ENCODE results near the gene XYLB. TPM values are rescaled to one million over a fixed set of nuclear protein-coding genes. Genes with fewer than 3 reads are reported as not detected.

The XYLB gene
- polyA plus RNA-seq, 1 of the 3 experiments (the other 2 are of a cell fraction) = 2.7 TPM

DNA sequence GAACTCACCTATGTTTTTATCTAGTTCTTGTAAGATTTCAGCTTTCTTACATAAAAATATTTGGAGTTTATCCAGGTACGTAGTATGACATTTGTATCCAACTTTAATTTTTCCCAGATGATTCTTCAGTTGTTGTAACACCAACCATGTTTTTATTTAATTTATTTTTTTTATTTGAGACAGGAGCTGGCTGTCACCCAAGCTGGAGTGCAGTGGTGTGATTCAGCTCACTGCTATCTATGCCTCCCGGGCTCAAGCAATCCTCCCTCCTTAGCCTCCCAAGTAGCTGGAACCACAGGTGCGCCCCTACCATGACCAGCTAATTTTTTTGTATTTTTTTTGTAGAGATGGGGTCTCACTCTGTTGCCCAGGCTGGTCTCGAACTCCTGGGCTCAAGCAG is 6.6 kb downstream of the XYLB start:
- peaks cover 0 to 5% of the 10 kb centered on the region in 2 experiments; a peak in 1 of 4 replicates for H3K4me1 ChIP-seq (ENCODE audit: control insufficient read depth in 1 of 2, insufficient read depth in 2 of 2, low read depth in 1 of 2, low read length in 1 of 2)
- H2AFZ ChIP-seq (ENCODE audit: low read depth) = no peak overlapping the region
- H3F3A ChIP-seq (replicated peaks; ENCODE audit: insufficient read depth) = no peaks in the 10 kb centered on the region
- H3K4me3 ChIP-seq (ENCODE audit: low read depth in 2 of 2, low read length in 1 of 2) = no peak overlapping the region
- H3K9ac ChIP-seq = no peak overlapping the region
- DNase-seq = no peak
- H3K9me2 ChIP-seq = no peaks in the 10 kb centered on the region
- H3K4me2 ChIP-seq = no peak overlapping the region
- ChIA-PET POLR2A (no interaction called here), CTCF (interaction anchor here (1.4 kb wide), 2 partner anchors 127 to 298 kb away, joined by 3 to 4 read pairs; no protein-coding TSS in a partner anchor)
- no peaks in the 10 kb centered on the region for H3K36me3 ChIP-seq (replicated peaks in 1 of 2; ENCODE audit: control insufficient read depth in 1 of 2, insufficient read depth in 2 of 2, low read length in 1 of 2)
- no peaks in the 10 kb centered on the region for H3K79me2 ChIP-seq (ENCODE audit: insufficient read depth)
- H4K20me1 ChIP-seq (ENCODE audit: insufficient read depth) = no peaks in the 10 kb centered on the region
- TF ChIP-seq GABPA (IDR thresholded peaks at IDR 0.05; ENCODE audit: low read depth) (no peak), TCF12 (IDR thresholded peaks at IDR 0.05) (peak; percentile 31; the same call in 1 of the 2 replicates), FOSL2 (IDR thresholded peaks at IDR 0.05; ENCODE audit: borderline replicate concordance, low read depth) (0 out of 2 replicates have a peak, but pooled peaks have one; percentile 4), FOXM1 (IDR thresholded peaks at IDR 0.05; ENCODE audit: low read depth) (no peak), RAD21 (IDR thresholded peaks at IDR 0.05; ENCODE audit: low read length) (no peak), RCOR1 (IDR thresholded peaks at IDR 0.05; ENCODE audit: low read length) (no peak), EZH2phosphoT487 (IDR thresholded peaks at IDR 0.05; ENCODE audit: borderline replicate concordance, low read depth) (no peak)
- TF ChIP-seq, protein P1, sequence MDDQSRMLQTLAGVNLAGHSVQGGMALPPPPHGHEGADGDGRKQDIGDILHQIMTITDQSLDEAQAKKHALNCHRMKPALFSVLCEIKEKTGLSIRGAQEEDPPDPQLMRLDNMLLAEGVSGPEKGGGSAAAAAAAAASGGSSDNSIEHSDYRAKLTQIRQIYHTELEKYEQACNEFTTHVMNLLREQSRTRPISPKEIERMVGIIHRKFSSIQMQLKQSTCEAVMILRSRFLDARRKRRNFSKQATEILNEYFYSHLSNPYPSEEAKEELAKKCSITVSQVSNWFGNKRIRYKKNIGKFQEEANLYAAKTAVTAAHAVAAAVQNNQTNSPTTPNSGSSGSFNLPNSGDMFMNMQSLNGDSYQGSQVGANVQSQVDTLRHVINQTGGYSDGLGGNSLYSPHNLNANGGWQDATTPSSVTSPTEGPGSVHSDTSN (IDR thresholded peaks at IDR 0.05) = no peak
- TF ChIP-seq, protein P2, sequence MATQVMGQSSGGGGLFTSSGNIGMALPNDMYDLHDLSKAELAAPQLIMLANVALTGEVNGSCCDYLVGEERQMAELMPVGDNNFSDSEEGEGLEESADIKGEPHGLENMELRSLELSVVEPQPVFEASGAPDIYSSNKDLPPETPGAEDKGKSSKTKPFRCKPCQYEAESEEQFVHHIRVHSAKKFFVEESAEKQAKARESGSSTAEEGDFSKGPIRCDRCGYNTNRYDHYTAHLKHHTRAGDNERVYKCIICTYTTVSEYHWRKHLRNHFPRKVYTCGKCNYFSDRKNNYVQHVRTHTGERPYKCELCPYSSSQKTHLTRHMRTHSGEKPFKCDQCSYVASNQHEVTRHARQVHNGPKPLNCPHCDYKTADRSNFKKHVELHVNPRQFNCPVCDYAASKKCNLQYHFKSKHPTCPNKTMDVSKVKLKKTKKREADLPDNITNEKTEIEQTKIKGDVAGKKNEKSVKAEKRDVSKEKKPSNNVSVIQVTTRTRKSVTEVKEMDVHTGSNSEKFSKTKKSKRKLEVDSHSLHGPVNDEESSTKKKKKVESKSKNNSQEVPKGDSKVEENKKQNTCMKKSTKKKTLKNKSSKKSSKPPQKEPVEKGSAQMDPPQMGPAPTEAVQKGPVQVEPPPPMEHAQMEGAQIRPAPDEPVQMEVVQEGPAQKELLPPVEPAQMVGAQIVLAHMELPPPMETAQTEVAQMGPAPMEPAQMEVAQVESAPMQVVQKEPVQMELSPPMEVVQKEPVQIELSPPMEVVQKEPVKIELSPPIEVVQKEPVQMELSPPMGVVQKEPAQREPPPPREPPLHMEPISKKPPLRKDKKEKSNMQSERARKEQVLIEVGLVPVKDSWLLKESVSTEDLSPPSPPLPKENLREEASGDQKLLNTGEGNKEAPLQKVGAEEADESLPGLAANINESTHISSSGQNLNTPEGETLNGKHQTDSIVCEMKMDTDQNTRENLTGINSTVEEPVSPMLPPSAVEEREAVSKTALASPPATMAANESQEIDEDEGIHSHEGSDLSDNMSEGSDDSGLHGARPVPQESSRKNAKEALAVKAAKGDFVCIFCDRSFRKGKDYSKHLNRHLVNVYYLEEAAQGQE (IDR thresholded peaks at IDR 0.05; ENCODE audit: low read depth, low read length) = no peak
- no peaks in the 10 kb centered on the region for H3K9me3 ChIP-seq
- WGBS (ENCODE audit: low lambda C conversion rate) = 74% methylated on average over 4 of the region's 4 CpGs
- no peak overlapping the region for H3K27ac ChIP-seq (ENCODE audit: low read depth in 2 of 2, low read length in 1 of 2)
- no peaks in the 10 kb centered on the region for H3K27me3 ChIP-seq (ENCODE audit: insufficient read depth)

DNA sequence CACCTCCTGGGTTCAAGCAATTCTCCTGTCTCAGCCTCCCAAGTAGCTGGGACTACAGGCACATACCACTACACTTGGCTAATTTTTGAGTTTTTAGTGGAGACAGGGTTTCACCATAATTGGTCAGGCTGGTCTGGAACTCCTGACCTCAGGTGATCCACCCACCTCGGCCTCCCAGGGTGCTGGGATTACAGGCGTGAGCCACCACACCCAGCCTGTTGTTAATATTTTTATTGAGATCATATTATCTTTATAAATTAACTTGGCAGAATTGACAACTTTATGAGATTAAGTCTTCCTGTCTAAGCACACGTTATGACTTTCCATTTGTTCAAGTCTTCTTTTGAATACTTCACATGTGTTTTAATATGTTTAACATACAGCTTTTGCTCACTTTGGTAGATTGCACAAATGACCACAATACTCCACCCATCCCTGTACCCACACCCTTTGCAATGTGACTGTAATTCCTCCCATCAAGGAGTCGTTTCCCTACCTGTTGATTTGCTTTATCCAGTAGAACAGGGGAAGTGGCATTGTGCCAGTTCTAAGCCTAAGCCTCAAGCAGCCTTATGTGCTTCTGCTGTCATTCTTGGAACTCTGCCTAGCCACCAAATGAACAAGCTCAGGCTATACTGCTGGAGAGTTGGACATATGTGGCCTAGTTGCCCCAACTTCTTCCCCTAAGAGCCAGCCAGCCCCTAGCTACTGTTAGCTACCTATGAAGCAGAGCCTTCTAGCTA is 8.2 kb downstream of the XYLB start:
- Histone ChIP-seq H4K20me1 (ENCODE audit: insufficient read depth) (no peaks in the 10 kb centered on the region), H3F3A (replicated peaks; ENCODE audit: insufficient read depth) (no peaks in the 10 kb centered on the region), H3K79me2 (ENCODE audit: insufficient read depth) (no peaks in the 10 kb centered on the region), H3K36me3 (replicated peaks in 1 of 2; ENCODE audit: control insufficient read depth in 1 of 2, insufficient read depth in 2 of 2, low read length in 1 of 2) (no peaks in the 10 kb centered on the region), H3K9ac (no peak overlapping the region), H3K4me3 (ENCODE audit: low read depth in 2 of 2, low read length in 1 of 2) (no peak overlapping the region), H3K9me3 (no peaks in the 10 kb centered on the region), H2AFZ (ENCODE audit: low read depth) (no peak overlapping the region), H3K27ac (ENCODE audit: low read depth in 2 of 2, low read length in 1 of 2) (no peak overlapping the region), H3K9me2 (no peaks in the 10 kb centered on the region), H3K27me3 (ENCODE audit: insufficient read depth) (no peaks in the 10 kb centered on the region), H3K4me1 (ENCODE audit: control insufficient read depth in 1 of 2, insufficient read depth in 2 of 2, low read depth in 1 of 2, low read length in 1 of 2) (peaks cover 0 to 4% of the 10 kb centered on the region in 2 experiments; a peak in 1 of 4 replicates), H3K4me2 (no peak overlapping the region)
- 93% methylated on average over 4 of the region's 4 CpGs for WGBS (ENCODE audit: low lambda C conversion rate)
- no peak for DNase-seq
- POLR2A ChIA-PET = no interaction called here
- CTCF ChIA-PET = interaction anchor here (0.8 to 2.2 kb wide), 4 partner anchors 8 to 125 kb away, joined by 3 to 11 read pairs (median 6); partner anchors contain the start of gene XYLB
- TF ChIP-seq RCOR1 (IDR thresholded peaks at IDR 0.05; ENCODE audit: low read length) = no peak
- no peak for TF ChIP-seq FOSL2 (IDR thresholded peaks at IDR 0.05; ENCODE audit: borderline replicate concordance, low read depth)
- TF ChIP-seq POLR2AphosphoS5 (IDR thresholded peaks at IDR 0.05; ENCODE audit: low read depth, low read length) = no peak
- TF ChIP-seq RXRA (IDR thresholded peaks at IDR 0.05; ENCODE audit: borderline replicate concordance, low read depth) = no peak
- TF ChIP-seq, protein P3, sequence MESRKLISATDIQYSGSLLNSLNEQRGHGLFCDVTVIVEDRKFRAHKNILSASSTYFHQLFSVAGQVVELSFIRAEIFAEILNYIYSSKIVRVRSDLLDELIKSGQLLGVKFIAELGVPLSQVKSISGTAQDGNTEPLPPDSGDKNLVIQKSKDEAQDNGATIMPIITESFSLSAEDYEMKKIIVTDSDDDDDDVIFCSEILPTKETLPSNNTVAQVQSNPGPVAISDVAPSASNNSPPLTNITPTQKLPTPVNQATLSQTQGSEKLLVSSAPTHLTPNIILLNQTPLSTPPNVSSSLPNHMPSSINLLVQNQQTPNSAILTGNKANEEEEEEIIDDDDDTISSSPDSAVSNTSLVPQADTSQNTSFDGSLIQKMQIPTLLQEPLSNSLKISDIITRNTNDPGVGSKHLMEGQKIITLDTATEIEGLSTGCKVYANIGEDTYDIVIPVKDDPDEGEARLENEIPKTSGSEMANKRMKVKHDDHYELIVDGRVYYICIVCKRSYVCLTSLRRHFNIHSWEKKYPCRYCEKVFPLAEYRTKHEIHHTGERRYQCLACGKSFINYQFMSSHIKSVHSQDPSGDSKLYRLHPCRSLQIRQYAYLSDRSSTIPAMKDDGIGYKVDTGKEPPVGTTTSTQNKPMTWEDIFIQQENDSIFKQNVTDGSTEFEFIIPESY (IDR thresholded peaks at IDR 0.05; ENCODE audit: borderline replicate concordance, low read depth) = no peak
- TF ChIP-seq, protein P4, sequence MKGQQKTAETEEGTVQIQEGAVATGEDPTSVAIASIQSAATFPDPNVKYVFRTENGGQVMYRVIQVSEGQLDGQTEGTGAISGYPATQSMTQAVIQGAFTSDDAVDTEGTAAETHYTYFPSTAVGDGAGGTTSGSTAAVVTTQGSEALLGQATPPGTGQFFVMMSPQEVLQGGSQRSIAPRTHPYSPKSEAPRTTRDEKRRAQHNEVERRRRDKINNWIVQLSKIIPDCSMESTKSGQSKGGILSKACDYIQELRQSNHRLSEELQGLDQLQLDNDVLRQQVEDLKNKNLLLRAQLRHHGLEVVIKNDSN (IDR thresholded peaks at IDR 0.05; ENCODE audit: borderline replicate concordance, low read depth) = no peak
- TF ChIP-seq, protein P2 (IDR thresholded peaks at IDR 0.05; ENCODE audit: low read depth, low read length) = no peak
- no peak for TF ChIP-seq SMC3 (IDR thresholded peaks at IDR 0.05; ENCODE audit: low read depth, low read length)
